ENCODE measurements around the gene PLD2.
"Not testable (repeated sequence)": the region's sequence is repeated elsewhere in the genome, so short reads cannot be mapped to it uniquely, and the experiment has no call there.

PLD2 gene

DNA sequence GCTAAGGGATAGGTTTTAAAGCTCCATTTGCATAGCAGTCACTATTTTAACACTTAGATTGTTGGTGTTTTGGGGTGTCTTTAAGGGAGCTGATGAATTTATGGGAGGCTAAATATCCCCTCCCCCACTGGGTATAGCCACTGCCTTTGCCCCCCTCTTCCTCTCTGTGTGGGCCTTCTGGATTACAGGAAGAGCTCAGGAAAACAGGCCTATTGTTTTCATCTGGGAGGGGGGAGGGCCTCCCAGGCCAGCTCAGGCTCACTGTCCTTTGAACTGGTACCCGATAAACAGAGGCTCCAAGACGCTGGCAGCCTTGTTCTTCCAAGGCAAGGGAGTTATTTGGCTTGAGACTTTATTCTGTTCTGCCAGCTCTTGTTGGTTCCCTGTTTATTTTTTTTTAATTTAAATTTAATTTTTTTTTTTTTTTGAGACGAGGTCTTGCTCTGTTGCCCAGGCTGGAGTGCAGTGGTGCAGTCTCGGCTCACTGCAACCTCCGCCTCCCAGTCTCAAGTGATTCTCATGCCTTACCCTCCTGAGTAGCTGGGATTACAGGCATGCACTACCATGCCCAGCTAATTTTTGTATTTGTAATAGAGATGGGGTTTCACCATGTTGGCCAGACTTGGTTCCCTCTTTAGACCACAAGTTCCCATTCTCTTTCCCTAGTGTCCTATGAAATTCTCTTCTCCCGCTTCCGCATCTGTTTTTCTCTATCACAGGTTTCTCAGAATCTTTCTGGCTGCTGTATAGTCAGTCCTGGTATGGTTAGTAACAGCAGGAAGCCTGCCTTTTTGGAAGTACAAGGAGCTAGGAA lies 51.3 kb downstream of the PLD2 start:
- no peak for DNase-seq (ENCODE audit: low read depth)

DNA sequence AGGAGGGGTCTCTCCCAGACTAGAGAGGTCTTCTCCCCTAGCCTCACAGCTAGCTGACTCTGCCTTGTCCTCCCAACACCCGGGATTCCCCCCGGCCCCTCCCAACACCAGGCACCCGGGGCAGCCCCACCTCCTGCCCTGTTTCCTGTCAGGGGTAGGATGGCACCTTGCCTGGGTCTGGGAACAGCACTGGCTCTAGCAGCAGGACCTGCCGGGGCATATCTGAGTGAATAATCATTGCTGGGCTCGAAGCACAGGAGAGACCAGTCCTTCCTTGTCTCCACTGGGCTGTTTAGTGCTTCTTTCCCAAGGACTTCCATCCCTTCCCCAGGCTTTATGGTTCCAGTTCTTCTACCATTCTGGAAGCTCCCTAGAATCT lies 51.9 kb downstream of the PLD2 start:
- DNase-seq (ENCODE audit: low read depth): no peak

DNA sequence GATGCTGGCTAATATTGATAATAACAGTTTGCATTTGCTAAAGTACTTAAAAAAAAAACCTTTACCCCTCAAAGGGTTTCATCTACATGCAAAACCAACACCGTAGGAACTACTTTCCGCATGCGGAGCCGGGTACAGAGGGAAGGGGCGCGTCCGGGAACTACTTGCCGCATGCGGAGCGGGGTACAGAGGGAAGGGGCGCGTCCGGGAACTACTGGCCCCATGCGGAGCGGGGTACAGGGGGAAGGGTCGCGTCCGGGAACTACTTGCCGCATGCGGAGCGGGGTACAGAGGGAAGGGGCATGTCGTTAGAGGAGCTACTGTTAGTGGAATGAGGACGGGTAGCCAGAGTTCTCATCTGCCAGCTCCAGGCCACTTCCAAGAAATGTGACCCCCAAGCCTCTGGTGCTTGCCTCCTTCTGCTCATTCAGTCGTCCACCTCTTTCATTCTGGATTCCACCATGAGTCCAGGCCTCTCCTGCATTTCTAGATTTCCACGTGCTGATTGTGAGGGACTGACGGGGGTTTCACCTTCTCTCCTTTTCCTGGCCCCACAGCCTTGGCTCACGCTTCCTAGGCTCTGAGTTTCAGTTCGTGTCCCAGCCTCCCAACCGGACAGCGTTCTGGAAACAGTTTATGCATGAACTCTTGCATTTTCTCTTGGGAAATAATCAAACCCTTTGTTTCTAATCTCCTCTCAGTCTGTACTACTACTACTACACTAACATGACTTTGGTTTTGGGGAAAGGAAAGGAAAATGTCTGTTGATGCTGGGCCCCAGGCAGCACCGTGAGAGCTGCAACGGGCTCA lies 53.1 kb downstream of the PLD2 start:
- DNase-seq (ENCODE audit: low read depth): no peak

DNA sequence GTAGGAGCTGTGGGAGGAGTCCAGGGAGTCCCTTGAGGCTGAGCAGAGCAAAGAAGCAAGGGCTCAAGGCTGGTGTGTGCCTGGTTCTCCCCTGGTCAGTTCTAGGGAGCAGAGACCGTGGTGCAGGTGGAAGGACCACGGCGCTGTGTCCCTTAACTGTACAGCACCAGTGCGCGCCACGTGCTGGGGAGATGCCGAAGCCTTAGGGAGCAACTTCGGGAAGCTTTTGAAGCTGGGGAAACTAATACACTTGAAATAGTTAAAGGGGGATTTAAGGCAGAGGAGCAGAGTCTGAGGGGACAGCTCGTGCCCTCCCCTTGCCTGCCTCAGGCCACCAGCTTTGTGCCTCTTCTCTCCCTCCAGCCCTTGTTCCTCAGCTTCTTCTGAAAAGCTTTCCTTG lies 53.7 kb downstream of the PLD2 start:
- no peak for DNase-seq (ENCODE audit: low read depth)

DNA sequence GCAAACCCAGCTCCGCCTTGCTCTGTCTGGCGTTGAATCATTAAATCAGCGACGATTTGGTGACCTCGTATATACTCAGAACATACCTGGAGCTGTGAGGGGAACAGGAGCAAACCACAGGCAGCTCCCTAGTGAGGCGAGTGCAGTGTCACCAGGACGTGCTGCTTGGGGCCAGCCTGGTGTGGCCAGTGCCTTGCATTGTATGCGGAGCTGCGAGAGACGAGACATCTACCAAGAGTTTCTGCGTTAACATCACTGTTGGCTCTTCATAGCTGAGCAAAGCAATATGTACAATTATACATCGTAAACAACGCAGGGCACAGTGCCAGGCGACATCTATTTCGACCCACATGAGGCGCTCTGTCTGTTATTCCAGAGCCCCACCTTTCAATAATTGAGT lies 54.1 kb downstream of the PLD2 start:
- DNase-seq (ENCODE audit: low read depth): no peak

DNA sequence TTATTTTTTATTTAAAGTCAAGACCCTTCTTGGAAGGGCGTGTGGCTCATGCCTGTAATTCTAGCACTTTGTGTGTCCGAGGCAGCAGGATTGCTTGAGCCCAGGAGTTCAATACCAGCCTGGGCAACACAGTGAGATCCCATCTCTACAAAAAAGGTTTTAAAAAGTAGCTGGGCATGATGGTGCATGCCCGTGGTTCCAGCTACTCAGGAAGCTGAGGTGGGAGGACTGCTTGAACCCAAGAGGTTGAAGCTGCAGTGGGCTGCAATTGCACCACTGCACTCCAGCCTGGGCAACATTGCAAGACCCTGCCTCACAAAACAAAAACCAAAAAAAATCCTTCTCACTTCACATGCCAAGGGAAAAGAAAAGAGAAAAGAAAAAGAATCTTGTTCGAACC lies 55.8 kb downstream of the PLD2 start:
- DNase-seq (ENCODE audit: low read depth): no peak

DNA sequence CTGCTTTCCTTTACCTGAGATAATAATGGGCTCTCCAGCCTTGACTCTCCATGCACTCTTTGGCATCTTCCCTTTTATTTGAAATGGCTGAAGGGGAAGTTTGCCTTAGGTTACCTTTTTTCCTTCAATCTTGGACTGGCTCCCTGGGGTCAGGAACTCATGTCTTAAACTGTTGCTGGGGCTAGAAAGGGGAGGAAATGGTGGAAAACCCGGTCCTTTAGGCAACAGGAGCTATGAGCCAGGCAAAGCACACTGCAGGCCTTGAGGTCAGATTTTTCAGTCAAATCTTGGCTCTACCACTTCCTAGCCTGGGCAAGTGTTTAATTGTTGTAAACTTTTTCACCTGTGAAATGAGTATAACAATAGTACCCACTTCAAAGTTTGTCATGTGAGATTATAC lies 56.4 kb downstream of the PLD2 start:
- DNase-seq (ENCODE audit: low read depth): no peak

DNA sequence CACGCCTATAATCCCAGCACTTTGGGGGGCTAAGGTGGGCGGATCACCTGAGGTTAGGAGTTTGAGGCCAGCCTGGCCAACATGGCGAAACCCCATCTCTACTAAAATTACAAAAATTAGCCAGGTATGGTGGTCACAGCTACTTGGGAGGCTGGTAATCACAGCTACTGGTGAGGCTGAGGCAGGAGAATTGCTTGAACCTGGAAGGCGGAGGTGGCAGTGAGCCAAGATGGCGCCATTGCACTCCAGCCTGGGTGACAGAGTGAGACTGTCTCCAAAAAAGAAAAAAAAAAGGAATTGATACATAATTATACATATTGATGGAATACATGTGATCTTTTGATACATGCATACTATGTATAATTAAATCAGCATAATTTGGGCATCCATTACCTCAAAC lies 60.6 kb downstream of the PLD2 start:
- not testable (repeated sequence) for DNase-seq (ENCODE audit: low read depth)

DNA sequence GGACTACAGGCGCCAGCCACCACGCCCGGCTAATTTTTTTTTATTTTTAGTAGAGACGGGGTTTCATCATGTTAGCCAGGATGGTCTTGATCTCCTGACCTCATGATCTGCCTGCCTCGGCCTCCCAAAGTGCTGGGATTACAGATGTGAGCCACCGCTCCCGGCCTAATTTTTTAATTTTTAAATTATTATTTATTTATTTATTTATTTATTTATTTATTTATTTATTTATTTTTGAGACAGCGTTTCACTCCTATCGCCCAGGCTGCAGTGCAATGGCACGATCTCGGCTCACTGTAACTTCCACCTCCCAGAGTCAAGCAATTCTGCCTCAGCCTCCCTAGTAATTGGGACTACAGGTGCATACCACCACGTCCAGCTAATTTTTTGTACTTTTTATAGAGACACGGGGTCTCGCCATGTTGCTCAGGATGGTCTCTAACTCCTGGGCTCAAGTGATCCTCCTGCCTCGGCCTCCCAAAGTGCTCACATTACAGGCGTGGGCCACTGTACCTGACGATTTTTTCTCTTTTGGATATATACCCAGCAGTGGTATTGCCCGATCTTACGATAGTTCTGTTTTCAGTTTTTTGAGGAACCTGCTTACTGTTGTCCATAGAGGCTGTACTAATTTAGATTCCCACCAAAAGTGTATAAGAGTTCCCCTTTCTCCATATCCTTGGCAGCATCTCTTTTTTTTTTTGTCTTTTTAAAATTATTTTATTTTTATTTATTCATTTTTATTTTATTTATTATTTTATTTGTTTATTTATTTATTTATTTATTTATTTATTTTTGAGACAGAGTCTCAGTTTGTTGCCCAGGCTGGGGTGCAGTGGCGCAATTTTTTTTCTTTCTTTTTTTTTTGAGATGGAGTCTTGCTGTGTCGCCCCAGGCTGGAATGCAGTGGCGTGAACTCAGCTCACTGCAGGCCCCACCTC lies 62.4 kb downstream of the PLD2 start:
- not testable (repeated sequence) for DNase-seq (ENCODE audit: low read depth)

DNA sequence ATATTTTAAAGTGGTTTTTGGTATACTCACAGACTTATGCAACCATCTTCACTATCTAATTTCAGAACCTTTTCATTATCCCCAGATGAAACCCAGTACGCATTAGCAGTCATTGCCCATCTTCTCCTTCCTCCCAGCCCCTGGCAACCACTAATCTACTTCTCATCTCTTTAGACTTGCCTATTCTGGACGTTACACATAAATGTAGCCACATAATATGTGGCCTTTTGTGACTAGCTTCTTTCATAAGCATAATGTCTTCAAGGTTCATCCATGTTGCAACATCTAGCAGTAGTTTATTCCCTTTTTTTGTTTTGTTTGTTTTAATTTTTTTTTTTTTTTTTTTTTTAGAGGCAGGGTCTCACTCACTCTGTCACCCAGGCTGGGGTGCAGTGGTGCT lies 63.9 kb downstream of the PLD2 start:
- no peak for DNase-seq (ENCODE audit: low read depth)

DNA sequence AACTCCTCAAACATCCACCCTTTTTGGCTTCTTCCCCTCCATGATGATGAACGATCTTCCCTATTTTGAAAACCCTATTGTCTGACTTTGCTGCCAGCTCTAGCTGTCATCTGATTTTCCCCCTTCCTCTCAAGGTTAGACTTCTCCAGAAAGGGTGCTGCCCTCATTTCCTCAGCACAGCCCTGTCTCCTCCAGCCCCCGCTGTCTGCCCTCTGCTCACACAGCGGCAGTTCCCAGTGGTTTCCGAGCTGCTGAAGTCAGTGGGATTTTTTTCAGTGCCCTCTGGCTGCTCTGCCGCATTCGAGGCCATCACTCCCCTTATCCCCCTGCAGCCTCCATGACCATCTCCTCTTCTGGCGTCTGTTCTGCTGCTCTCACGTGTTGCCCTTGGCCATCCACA lies 65.8 kb downstream of the PLD2 start:
- no peak for DNase-seq (ENCODE audit: low read depth)
